ENCODE data around the gene ESYT3.
"Not testable (repeated sequence)": the region's sequence is repeated elsewhere in the genome, so short reads cannot be mapped to it uniquely, and the experiment has no call there.

ESYT3 gene

GRCh38 chr3:138513090-138513843 is 78.9 kb downstream of the ESYT3 start:
- H3K4me3 ChIP-seq (ENCODE audit: control insufficient read depth, low read depth, low read length), result no peak overlapping the region
- no peak for DNase-seq (ENCODE audit: low read depth)
- TF ChIP-seq, protein P1, sequence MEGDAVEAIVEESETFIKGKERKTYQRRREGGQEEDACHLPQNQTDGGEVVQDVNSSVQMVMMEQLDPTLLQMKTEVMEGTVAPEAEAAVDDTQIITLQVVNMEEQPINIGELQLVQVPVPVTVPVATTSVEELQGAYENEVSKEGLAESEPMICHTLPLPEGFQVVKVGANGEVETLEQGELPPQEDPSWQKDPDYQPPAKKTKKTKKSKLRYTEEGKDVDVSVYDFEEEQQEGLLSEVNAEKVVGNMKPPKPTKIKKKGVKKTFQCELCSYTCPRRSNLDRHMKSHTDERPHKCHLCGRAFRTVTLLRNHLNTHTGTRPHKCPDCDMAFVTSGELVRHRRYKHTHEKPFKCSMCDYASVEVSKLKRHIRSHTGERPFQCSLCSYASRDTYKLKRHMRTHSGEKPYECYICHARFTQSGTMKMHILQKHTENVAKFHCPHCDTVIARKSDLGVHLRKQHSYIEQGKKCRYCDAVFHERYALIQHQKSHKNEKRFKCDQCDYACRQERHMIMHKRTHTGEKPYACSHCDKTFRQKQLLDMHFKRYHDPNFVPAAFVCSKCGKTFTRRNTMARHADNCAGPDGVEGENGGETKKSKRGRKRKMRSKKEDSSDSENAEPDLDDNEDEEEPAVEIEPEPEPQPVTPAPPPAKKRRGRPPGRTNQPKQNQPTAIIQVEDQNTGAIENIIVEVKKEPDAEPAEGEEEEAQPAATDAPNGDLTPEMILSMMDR (conservative IDR thresholded peaks at IDR 0.05; ENCODE audit: control insufficient read depth, insufficient read depth, low read depth, low read length), result no peak

DNA sequence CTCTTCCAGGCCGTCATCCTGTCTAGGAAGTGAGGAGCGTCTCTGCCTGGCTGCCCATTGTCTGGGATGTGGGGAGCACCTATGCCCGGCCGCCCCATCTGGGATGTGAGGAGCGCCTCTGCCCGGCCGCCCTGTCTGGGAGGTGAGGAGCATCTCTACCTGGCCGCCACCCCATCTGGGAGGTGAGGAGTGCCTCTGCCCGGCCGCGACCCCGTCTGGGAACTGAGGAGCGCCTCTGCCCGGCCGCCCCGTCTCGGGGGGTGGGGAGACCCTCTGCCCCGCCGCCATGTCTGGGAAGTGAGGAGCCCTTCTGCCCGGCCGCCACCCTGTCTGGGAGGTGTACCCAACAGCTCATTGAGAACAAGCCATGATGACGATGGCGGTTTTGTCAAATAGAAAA is 87.0 kb downstream of the ESYT3 start:
- not testable (repeated sequence) for H3K4me3 ChIP-seq (ENCODE audit: control insufficient read depth, low read depth, low read length); DNase-seq (ENCODE audit: low read depth)
